ENCODE measurements around the gene SLC22A14.

The SLC22A14 gene

DNA sequence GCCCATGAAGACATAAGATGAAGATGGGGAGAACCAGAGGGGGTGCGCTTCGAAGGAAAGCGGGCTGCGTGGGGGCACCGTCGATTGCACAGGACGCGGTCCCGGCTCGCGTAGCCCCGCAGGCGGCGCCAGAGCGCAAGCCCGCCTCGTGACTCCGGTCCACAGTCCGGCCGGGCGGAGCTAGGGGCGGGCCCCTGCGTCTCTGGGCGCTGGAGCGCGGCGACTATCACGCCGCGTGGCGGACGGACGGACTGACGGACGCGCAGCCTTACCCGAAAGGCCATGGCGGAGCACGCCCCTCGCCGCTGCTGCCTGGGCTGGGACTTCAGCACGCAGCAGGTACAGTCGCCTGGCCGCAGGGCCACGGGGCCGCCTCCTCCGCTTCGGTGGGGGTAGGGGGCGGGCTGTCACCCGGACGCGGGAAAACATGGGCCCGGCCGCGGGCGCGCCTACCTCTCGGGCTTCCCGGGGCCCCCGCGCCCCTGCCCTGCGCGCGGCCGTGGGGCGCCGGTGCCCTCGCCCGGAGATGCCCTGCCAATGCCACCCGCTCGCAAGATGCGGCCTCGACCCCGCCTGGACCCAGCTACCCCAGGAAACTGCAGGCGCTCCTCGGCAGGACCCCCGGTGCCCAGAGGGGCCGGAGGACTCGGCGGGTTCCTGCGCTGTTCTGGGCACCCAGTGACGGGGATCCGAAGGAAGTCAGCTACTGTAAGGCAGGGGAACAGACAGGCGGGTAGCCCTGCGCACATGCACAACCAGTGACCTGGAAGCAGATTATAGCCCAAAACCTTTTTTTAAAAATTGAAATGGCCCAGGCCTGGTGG lies 64.7 kb downstream of the SLC22A14 start, which contains the start of gene XYLB:
Gene XYLB, plus strand, starts transcription at position 199 of the 824 bp plus-strand sequence. Its CDS starts 84 bp downstream, at position 283.
- peak; percentile 89 for DNase-seq

DNA sequence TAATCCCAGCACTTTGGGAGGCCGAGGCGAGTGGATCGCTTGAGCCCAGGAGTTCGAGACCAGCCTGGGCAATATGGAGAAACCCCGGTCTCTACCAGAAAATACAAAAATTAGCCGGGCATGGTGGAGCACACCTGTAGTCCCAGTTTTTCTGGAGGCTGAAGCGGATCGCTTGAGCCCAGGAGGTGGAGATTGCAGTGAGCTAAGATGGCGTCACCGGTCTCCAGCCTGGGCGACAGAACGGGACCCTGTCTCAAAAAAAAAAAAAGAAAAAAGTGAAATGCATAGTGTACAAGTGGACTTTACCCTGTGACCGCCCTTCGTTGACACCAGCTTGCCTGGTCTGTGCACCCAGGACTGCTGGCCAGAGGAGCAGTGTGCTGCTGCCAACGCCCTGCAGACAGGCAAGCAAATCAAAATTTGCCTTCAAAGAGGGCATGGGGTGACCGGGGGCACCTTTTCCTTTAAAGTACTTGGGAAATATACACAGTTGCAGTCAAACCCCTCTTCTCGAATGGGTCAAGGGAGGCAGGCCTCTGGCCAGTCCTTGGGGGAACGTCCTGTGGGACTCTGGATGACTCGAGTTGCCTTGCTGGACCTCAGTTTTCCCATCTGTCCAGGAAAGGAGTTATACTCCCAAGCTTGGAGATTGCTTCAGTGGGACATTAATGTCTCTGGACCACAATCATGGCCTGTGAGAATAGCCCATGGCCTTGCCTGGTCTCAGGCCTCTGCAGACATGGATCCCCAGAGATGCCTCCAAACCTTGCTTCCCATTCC lies 65.5 kb downstream of the SLC22A14 start:
- DNase-seq, result no peak

DNA sequence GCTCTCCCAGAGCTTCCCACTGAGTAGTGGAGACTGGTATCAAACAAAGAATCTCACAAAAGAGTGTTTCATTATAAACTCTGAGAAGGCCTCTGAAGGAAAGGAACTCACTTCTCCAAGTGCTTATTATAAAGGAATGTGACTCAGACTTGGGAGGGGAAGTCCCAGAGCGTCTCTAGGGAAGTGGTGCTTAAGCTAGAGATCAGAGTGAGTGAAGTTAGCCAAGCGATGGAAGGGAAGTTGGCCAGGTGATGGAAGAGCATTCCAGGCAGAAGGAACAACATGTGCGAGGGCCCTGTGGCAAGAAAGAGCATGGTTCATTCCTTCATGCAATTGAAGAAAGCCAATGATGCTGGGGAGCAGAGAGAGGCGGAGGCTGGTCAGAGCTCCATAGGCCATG lies 66.8 kb downstream of the SLC22A14 start:
- no peak for DNase-seq

DNA sequence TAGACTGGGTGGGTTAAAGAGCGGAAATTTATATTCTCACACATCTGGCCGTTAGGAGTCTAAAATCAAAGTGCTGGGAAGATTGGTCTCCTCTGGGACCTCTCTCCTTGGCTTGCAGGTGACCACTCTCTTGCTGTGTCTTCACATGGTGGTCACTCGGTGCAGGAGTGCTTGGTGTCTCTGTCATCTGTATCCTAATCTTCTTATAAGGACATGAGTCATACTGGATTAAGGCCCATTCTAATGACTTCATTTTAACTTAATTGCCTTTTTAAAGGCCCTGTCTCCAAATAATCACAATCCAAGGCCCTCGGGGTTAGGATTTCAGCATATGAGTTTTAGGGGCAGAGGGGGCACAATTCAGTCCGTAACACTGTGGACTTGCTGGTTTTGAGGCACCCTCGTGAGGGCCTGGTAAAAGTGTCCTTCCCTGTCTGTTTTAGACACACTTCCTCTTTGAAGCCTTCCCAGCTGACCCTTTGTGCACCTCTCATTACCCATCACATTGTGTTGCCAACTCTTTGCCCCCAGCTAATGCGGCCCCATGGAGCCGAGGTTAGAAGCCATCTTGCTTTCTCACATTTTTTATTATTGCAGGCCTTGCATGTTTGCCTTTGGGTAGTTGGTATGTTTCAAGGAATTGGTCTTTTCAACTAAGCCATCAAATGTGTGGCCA lies 67.7 kb downstream of the SLC22A14 start:
- DNase-seq, result no peak

DNA sequence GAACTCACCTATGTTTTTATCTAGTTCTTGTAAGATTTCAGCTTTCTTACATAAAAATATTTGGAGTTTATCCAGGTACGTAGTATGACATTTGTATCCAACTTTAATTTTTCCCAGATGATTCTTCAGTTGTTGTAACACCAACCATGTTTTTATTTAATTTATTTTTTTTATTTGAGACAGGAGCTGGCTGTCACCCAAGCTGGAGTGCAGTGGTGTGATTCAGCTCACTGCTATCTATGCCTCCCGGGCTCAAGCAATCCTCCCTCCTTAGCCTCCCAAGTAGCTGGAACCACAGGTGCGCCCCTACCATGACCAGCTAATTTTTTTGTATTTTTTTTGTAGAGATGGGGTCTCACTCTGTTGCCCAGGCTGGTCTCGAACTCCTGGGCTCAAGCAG lies 71.1 kb downstream of the SLC22A14 start:
- no peak for DNase-seq

DNA sequence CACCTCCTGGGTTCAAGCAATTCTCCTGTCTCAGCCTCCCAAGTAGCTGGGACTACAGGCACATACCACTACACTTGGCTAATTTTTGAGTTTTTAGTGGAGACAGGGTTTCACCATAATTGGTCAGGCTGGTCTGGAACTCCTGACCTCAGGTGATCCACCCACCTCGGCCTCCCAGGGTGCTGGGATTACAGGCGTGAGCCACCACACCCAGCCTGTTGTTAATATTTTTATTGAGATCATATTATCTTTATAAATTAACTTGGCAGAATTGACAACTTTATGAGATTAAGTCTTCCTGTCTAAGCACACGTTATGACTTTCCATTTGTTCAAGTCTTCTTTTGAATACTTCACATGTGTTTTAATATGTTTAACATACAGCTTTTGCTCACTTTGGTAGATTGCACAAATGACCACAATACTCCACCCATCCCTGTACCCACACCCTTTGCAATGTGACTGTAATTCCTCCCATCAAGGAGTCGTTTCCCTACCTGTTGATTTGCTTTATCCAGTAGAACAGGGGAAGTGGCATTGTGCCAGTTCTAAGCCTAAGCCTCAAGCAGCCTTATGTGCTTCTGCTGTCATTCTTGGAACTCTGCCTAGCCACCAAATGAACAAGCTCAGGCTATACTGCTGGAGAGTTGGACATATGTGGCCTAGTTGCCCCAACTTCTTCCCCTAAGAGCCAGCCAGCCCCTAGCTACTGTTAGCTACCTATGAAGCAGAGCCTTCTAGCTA lies 72.7 kb downstream of the SLC22A14 start:
- no peak for DNase-seq

DNA sequence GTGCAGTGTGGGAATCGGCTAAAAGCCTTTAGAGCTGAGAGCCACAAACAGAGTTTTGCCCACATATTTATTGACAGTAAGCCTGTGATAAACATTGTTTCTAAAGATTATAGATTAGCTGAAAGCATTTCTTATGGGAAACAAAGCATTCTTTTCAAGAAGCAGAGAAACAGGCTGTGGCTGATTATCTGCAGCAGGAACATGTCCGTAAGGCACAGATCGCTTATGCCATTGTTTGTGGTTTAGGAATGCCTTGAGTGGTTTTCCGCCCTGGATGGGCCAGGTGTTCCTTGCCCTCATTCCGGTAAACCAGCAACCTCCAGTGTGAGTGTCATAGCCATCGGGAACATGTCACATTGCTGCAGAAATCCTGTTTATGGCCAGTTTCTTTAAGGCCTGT lies 76.9 kb downstream of the SLC22A14 start:
- DNase-seq, result no peak

DNA sequence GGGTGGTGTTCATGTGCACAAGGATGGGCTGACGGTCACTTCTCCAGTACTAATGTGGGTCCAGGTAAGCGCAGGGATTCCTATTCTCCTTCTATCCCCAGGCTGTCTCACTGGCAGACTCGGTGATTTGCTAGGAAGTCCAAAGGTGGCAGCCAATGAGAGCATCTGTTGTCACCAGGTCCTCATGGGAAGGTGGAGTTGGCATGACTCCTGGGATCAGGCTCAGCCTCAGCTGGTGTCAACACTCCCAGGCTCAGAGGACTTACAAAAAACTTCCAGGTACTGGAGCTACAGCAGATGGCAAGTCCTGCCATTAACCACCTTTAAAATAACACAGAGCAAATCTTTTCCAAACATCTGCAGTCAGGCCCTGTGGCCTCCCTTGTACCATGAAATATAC lies 78.3 kb downstream of the SLC22A14 start:
- DNase-seq, result no peak

DNA sequence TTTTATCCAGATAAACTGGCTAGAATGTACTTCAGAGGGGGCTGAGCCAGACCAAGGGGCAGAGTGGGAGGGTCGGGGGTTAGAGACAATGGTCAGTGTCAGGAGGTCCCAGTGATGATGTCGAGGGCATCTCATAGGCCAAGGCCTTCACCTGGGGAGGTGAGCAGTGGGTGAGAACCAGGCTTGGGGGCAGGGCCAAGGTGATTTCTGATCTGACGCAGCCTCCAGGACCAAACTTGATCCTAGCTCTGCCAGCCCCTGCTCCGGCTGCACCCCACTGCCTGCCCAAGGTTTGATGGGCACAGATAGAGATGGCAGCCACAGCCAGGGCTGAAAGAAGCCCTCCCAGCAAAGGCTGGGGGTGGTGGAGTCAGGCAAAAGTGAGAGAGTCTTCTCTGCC lies 79.4 kb downstream of the SLC22A14 start:
- DNase-seq, result no peak

DNA sequence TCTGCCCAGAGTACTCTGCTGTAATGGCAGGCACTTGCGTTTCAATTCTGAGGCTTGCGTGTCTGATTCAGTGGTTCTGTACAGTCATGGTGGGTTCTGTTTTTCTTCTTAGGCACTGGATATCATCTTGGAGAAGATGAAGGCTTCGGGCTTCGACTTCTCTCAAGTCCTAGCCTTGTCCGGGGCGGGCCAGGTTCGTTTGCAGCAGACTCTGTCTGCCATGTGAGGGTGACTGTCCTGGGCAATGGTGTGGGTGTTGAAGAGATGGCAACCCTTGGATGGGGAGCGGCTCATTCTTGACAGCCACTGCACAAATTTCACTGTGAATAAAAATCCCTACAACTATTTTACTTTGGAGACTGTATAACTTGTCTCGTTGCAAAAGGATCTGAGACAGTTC lies 80.7 kb downstream of the SLC22A14 start:
- no peak for DNase-seq

DNA sequence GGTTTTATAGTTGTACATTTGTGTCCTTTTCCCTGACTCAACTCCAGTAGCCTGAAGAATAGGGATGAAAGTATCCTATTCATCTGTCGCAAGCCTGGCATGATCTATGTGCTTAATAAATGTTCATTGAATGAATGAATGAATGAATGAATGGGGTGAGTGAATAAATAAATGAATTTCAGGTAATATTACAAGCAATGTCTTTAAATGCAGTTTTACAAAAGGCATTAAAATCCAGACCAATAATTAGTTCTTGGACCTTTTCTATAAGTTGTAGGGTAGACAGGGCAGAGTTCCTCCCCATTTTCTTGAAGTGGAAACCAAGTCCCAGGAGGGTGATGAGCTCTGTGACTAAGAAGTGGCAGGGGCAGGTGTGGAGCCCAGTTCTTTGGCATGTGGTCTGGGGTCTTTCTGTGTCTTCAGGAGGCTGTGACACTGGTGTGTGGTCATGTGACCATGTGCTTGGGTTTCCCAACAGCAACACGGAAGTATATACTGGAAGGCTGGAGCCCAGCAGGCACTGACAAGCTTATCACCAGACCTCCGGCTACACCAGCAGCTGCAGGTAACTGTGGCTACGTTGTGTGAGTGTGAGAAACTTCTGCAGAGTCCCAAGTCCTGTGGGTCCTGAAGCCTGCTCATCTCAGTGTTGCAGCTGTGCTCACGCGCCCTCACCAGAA lies 82.8 kb downstream of the SLC22A14 start:
- DNase-seq, result no peak

DNA sequence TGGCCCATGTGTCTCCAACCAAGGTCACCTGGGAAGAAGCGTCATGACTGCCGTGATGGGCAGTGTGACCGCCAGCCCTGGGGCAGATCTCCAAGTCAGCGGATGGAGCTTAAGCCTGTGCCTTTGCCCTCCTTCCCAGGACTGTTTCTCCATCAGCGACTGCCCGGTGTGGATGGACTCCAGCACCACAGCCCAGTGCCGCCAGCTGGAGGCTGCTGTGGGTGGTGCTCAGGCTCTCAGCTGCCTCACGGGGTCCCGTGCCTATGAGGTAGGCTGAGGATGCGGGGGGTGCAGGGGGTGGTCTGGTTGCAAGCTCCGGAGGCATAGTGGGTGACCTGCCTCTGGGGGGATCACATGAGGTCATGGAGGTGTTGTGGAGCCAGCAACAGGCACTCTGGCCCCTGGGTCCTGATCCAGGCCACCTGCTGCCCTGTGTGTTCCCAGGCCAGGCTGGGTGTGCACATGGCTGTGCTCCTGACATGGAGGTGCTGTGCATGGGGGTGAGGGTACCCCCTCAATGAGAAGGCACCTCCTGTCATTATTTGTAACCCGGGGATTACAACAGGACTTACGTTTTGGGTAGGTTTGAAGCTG lies 83.5 kb downstream of the SLC22A14 start:
- DNase-seq, result no peak

DNA sequence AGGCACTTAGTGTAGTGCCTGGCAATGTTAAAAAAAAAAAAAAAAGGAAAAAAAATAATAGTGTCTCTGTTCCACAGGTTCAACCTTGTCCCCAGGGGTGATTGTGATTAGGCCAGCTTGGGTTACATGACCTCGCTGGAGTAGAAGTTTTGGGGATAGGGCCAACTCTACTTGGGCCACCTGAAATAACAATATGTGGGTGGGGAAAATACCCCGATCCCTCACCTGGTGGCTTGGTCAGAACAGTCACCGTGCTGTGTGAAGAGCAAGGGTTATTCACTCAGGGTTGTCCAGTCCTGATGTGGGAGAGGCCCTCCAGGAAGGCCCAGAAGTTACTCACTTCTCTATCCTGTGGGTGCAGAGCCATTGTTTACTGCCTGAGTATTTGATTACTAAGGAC lies 84.0 kb downstream of the SLC22A14 start:
- no peak for DNase-seq

DNA sequence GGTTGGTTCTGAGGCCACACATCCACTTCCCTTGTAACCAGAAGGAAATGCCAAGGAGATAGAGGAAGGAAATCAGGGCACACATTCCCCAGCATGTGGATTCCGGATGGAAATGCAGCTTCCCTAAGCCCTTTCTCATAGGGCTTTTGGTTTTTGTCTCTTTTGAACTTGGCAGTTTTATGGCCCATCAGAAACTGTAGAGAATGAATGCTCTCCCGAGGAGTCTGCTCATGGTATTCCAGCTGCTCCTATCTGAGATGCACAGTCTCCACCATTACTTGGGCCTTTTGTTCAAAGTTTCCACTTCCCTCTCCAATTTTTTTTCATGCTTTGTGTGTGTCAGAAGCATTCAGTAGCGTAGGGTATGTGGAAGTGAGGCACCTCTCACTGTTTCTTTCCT lies 85.7 kb downstream of the SLC22A14 start:
- no peak for DNase-seq

Data from right forelimb (tissue), 1 donor.